ENCODE measurements around the gene PRRT3. TPM values are rescaled to one million over a fixed set of nuclear protein-coding genes. Genes with fewer than 3 reads are reported as not detected.

PRRT3 gene
- total RNA-seq, 1 experiment from 2014 or later, result 9.2 TPM

DNA sequence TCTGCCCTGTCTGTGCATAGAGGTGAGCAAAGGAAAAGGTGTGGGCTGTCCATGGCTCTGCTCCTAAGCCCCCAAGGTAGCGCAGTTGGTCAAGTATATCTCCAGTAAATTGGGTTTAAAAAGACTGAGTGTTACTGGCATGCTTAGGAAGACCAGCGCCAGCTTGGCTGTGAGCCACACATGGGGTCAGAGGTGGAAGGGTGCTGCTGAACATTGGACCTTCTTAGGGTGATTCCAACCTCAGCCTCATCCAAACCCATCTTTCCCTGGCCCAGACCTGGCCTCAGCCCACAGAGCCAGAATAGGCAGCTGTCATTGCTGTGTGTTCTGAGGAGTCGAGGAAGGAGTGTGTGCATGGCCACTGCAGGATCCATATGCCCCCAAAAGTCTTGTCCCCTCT is 43.9 kb downstream of the PRRT3 start (continued):
- TF ChIP-seq, protein P1, sequence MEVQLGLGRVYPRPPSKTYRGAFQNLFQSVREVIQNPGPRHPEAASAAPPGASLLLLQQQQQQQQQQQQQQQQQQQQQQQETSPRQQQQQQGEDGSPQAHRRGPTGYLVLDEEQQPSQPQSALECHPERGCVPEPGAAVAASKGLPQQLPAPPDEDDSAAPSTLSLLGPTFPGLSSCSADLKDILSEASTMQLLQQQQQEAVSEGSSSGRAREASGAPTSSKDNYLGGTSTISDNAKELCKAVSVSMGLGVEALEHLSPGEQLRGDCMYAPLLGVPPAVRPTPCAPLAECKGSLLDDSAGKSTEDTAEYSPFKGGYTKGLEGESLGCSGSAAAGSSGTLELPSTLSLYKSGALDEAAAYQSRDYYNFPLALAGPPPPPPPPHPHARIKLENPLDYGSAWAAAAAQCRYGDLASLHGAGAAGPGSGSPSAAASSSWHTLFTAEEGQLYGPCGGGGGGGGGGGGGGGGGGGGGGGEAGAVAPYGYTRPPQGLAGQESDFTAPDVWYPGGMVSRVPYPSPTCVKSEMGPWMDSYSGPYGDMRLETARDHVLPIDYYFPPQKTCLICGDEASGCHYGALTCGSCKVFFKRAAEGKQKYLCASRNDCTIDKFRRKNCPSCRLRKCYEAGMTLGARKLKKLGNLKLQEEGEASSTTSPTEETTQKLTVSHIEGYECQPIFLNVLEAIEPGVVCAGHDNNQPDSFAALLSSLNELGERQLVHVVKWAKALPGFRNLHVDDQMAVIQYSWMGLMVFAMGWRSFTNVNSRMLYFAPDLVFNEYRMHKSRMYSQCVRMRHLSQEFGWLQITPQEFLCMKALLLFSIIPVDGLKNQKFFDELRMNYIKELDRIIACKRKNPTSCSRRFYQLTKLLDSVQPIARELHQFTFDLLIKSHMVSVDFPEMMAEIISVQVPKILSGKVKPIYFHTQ (CRISPR knock-in tag; IDR thresholded peaks at IDR 0.05), result no peak
- TF ChIP-seq, protein P2, sequence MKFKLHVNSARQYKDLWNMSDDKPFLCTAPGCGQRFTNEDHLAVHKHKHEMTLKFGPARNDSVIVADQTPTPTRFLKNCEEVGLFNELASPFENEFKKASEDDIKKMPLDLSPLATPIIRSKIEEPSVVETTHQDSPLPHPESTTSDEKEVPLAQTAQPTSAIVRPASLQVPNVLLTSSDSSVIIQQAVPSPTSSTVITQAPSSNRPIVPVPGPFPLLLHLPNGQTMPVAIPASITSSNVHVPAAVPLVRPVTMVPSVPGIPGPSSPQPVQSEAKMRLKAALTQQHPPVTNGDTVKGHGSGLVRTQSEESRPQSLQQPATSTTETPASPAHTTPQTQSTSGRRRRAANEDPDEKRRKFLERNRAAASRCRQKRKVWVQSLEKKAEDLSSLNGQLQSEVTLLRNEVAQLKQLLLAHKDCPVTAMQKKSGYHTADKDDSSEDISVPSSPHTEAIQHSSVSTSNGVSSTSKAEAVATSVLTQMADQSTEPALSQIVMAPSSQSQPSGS (CRISPR knock-in tag; IDR thresholded peaks at IDR 0.05; ENCODE audit: borderline replicate concordance, low read depth), result no peak
- TF ChIP-seq ZNF219 (CRISPR knock-in tag; IDR thresholded peaks at IDR 0.05; ENCODE audit: borderline replicate concordance) (no peak), FOXP1 (CRISPR knock-in tag; IDR thresholded peaks at IDR 0.05; ENCODE audit: borderline replicate concordance) (no peak), NFATC4 (CRISPR knock-in tag; IDR thresholded peaks at IDR 0.05) (no peak), GRHL2 (CRISPR knock-in tag; IDR thresholded peaks at IDR 0.05; ENCODE audit: insufficient replicate concordance, severe bottlenecking) (no peak)
- TF ChIP-seq, protein P3, sequence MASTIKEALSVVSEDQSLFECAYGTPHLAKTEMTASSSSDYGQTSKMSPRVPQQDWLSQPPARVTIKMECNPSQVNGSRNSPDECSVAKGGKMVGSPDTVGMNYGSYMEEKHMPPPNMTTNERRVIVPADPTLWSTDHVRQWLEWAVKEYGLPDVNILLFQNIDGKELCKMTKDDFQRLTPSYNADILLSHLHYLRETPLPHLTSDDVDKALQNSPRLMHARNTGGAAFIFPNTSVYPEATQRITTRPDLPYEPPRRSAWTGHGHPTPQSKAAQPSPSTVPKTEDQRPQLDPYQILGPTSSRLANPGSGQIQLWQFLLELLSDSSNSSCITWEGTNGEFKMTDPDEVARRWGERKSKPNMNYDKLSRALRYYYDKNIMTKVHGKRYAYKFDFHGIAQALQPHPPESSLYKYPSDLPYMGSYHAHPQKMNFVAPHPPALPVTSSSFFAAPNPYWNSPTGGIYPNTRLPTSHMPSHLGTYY (CRISPR knock-in tag; IDR thresholded peaks at IDR 0.05), result no peak
- TF ChIP-seq, protein P4, sequence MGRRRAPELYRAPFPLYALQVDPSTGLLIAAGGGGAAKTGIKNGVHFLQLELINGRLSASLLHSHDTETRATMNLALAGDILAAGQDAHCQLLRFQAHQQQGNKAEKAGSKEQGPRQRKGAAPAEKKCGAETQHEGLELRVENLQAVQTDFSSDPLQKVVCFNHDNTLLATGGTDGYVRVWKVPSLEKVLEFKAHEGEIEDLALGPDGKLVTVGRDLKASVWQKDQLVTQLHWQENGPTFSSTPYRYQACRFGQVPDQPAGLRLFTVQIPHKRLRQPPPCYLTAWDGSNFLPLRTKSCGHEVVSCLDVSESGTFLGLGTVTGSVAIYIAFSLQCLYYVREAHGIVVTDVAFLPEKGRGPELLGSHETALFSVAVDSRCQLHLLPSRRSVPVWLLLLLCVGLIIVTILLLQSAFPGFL (CRISPR knock-in tag; IDR thresholded peaks at IDR 0.05; ENCODE audit: borderline replicate concordance), result no peak

DNA sequence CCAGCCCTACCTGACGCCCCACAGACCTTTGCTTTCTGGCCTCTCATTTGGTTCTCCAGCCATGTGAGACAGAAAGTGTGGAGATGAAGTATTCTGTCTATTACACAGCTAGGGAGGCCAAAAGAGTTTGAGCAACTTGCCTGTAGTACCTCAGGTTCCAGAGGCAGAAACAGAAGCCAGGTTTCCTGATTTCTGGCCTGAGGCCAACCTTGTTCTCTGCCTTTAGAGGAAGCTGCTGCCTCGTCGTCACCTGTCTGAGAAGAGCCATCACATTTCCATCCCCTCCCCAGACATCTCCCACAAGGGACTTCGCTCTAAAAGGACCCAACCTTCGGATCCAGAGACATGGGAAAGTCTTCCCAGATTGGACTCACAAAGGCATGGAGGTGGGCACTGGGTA is 45.7 kb downstream of the PRRT3 start:
- DNase-seq (ENCODE audit: low spot score), result no peak
- H3K36me3 Mint-ChIP-seq, result no peaks in the 10 kb centered on the region
- ChIA-PET CTCF (no interaction called here), POLR2A (interaction anchor here (0.6 kb wide), 1 partner anchor 758 kb away, joined by 3 read pairs; no protein-coding TSS in a partner anchor)
- no peak overlapping the region for H3K4me3 Mint-ChIP-seq
- no peaks in the 10 kb centered on the region; the same call in 1 of the 2 replicates for H3K27me3 Mint-ChIP-seq (ENCODE audit: low read depth)
- no peak overlapping the region for H3K27ac Mint-ChIP-seq
- H3K4me1 Mint-ChIP-seq, result peaks cover 19% of the 10 kb centered on the region
- no peaks in the 10 kb centered on the region for H3K9me3 Mint-ChIP-seq
- no peak for ATAC-seq
- no peak for TF ChIP-seq NR2C2 (CRISPR knock-in tag; IDR thresholded peaks at IDR 0.05)
- TF ChIP-seq, protein P3 (CRISPR knock-in tag; IDR thresholded peaks at IDR 0.05), result no peak
- TF ChIP-seq ESRRA (CRISPR knock-in tag; IDR thresholded peaks at IDR 0.05; ENCODE audit: borderline replicate concordance), result no peak
- TF ChIP-seq ZNF232 (CRISPR knock-in tag; IDR thresholded peaks at IDR 0.05), result no peak
- TF ChIP-seq, protein P5, sequence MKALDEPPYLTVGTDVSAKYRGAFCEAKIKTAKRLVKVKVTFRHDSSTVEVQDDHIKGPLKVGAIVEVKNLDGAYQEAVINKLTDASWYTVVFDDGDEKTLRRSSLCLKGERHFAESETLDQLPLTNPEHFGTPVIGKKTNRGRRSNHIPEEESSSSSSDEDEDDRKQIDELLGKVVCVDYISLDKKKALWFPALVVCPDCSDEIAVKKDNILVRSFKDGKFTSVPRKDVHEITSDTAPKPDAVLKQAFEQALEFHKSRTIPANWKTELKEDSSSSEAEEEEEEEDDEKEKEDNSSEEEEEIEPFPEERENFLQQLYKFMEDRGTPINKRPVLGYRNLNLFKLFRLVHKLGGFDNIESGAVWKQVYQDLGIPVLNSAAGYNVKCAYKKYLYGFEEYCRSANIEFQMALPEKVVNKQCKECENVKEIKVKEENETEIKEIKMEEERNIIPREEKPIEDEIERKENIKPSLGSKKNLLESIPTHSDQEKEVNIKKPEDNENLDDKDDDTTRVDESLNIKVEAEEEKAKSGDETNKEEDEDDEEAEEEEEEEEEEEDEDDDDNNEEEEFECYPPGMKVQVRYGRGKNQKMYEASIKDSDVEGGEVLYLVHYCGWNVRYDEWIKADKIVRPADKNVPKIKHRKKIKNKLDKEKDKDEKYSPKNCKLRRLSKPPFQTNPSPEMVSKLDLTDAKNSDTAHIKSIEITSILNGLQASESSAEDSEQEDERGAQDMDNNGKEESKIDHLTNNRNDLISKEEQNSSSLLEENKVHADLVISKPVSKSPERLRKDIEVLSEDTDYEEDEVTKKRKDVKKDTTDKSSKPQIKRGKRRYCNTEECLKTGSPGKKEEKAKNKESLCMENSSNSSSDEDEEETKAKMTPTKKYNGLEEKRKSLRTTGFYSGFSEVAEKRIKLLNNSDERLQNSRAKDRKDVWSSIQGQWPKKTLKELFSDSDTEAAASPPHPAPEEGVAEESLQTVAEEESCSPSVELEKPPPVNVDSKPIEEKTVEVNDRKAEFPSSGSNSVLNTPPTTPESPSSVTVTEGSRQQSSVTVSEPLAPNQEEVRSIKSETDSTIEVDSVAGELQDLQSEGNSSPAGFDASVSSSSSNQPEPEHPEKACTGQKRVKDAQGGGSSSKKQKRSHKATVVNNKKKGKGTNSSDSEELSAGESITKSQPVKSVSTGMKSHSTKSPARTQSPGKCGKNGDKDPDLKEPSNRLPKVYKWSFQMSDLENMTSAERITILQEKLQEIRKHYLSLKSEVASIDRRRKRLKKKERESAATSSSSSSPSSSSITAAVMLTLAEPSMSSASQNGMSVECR (CRISPR knock-in tag; IDR thresholded peaks at IDR 0.05; ENCODE audit: borderline replicate concordance), result no peak
- TF ChIP-seq, protein P6, sequence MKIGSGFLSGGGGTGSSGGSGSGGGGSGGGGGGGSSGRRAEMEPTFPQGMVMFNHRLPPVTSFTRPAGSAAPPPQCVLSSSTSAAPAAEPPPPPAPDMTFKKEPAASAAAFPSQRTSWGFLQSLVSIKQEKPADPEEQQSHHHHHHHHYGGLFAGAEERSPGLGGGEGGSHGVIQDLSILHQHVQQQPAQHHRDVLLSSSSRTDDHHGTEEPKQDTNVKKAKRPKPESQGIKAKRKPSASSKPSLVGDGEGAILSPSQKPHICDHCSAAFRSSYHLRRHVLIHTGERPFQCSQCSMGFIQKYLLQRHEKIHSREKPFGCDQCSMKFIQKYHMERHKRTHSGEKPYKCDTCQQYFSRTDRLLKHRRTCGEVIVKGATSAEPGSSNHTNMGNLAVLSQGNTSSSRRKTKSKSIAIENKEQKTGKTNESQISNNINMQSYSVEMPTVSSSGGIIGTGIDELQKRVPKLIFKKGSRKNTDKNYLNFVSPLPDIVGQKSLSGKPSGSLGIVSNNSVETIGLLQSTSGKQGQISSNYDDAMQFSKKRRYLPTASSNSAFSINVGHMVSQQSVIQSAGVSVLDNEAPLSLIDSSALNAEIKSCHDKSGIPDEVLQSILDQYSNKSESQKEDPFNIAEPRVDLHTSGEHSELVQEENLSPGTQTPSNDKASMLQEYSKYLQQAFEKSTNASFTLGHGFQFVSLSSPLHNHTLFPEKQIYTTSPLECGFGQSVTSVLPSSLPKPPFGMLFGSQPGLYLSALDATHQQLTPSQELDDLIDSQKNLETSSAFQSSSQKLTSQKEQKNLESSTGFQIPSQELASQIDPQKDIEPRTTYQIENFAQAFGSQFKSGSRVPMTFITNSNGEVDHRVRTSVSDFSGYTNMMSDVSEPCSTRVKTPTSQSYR (CRISPR knock-in tag; IDR thresholded peaks at IDR 0.05), result no peak
- no peak for TF ChIP-seq SP1 (CRISPR knock-in tag; conservative IDR thresholded peaks at IDR 0.05)
- no peak for TF ChIP-seq OVOL2 (CRISPR knock-in tag; IDR thresholded peaks at IDR 0.05; ENCODE audit: borderline replicate concordance)
- no peak for TF ChIP-seq ZNF396 (CRISPR knock-in tag; IDR thresholded peaks at IDR 0.05; ENCODE audit: borderline replicate concordance)
- no peak for TF ChIP-seq CREB1 (CRISPR knock-in tag; IDR thresholded peaks at IDR 0.05)
- TF ChIP-seq NR1H2 (CRISPR knock-in tag; IDR thresholded peaks at IDR 0.05), result no peak
- TF ChIP-seq, protein P7, sequence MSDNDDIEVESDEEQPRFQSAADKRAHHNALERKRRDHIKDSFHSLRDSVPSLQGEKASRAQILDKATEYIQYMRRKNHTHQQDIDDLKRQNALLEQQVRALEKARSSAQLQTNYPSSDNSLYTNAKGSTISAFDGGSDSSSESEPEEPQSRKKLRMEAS (CRISPR knock-in tag; IDR thresholded peaks at IDR 0.05), result no peak
- TF ChIP-seq EMX1 (CRISPR knock-in tag; IDR thresholded peaks at IDR 0.05), result no peak
- no peak for TF ChIP-seq ZNF671 (CRISPR knock-in tag; IDR thresholded peaks at IDR 0.05)

Data from WTC11 (cell line).